Neural crest cell (in vitro differentiated cells): ENCODE data around the gene SEC16A. TPM values are rescaled to one million over a fixed set of nuclear protein-coding genes. Genes with fewer than 3 reads are reported as not detected.
"Not testable (repeated sequence)": the region's sequence is repeated elsewhere in the genome, so short reads cannot be mapped to it uniquely, and the experiment has no call there.

Source experiments
- DNase-seq: peaks from one replicate; pipeline ENCODE4 v3.0.0; 2021; ENCODE audit warnings: low read depth, mixed read lengths, low spot score
- H3K27ac Mint-ChIP-seq: one replicate; pipeline ENCODE4 v1.8.0; 2021; ENCODE audit warnings: mild to moderate bottlenecking, mixed read lengths; ENCODE audit not compliant: unreplicated experiment
- H3K27me3 Mint-ChIP-seq: 2 replicates; pipeline ENCODE4 v1.8.0; 2021; ENCODE audit warnings: low read depth, mild to moderate bottlenecking, mixed read lengths
- H3K36me3 Mint-ChIP-seq: 2 replicates; pipeline ENCODE4 v1.8.0; 2021; ENCODE audit warnings: low read depth, mild to moderate bottlenecking, mixed read lengths
- H3K4me1 Mint-ChIP-seq: 2 replicates; pipeline ENCODE4 v1.8.0; 2021; ENCODE audit warnings: mixed read lengths
- H3K4me3 Mint-ChIP-seq: one replicate; pipeline ENCODE4 v1.8.0; 2021; ENCODE audit warnings: mild to moderate bottlenecking, mixed read lengths
- H3K9me3 Mint-ChIP-seq: 2 replicates; pipeline ENCODE4 v1.8.0; 2021; ENCODE audit warnings: mixed read lengths
- total RNA-seq: library from RNA; stranded (reverse); gene quantifications from 2 replicates; pipeline ENCODE4 v1.2.1, GENCODE V29; 2021
- TF ChIP-seq, protein P1 (sequence below): fragments of 200-600 bp; sonication (generic); conservative IDR thresholded peaks from 2 replicates; pipeline ENCODE4 v1.5.0; 2021; ENCODE audit warnings: antibody characterized with exemption, mild to moderate bottlenecking

Gene SEC16A
- total RNA-seq, 1 donor from 2014 or later = 77.2 TPM

DNA sequence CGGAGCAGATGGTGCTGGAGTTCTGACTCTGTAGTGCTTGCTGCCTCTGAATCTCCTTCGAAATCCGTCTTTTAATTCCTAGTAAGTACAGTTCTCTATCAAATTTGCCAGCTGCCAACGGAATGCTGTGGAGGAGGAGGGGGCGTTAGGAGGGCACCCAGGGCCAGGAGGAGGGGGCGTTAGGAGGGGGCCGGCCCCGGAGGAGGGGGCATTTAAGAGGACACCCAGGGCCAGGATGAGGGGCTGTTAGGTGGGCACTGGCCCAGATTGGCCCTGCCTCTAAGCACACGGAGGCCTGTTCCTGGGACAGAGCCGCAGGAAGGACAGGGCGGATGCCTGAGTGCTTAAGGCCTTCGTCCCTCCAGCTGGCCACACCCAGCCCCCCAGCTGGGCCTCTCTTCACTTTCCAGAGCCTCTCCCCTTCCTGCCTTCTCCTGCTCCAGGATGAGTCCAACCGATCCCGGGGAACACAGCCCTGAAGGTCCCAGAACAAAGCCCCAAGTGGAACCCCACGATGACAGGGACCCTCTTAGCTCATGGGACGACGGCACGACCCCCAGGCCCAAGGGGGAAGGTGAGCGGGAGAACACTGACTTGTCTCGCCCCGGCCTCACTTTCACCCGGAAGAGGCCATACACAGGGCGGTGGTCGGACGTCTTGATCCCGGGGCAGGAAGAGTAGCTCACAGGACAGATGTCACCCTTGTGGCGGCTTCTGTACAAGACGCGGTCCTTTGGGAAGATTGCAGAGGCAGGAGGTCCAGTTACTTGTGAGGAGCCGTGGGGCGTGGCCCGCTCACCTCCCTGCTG is 53.0 kb downstream of the SEC16A start:
- no peaks in the 10 kb centered on the region for H3K9me3 Mint-ChIP-seq
- no peak for DNase-seq
- H3K4me3 Mint-ChIP-seq = peak overlapping the region; percentile 35
- TF ChIP-seq, protein P1, sequence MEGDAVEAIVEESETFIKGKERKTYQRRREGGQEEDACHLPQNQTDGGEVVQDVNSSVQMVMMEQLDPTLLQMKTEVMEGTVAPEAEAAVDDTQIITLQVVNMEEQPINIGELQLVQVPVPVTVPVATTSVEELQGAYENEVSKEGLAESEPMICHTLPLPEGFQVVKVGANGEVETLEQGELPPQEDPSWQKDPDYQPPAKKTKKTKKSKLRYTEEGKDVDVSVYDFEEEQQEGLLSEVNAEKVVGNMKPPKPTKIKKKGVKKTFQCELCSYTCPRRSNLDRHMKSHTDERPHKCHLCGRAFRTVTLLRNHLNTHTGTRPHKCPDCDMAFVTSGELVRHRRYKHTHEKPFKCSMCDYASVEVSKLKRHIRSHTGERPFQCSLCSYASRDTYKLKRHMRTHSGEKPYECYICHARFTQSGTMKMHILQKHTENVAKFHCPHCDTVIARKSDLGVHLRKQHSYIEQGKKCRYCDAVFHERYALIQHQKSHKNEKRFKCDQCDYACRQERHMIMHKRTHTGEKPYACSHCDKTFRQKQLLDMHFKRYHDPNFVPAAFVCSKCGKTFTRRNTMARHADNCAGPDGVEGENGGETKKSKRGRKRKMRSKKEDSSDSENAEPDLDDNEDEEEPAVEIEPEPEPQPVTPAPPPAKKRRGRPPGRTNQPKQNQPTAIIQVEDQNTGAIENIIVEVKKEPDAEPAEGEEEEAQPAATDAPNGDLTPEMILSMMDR = no peak
- peaks cover 3% of the 10 kb centered on the region for H3K36me3 Mint-ChIP-seq
- no peaks in the 10 kb centered on the region for H3K27me3 Mint-ChIP-seq
- no peaks in the 10 kb centered on the region for H3K4me1 Mint-ChIP-seq
- H3K27ac Mint-ChIP-seq = no peak overlapping the region

GRCh38 chr9:136429075-136429628 is 53.7 kb downstream of the SEC16A start:
- TF ChIP-seq, protein P1 = no peak
- H3K27ac Mint-ChIP-seq = no peak overlapping the region
- no peaks in the 10 kb centered on the region for H3K9me3 Mint-ChIP-seq
- H3K4me1 Mint-ChIP-seq = no peaks in the 10 kb centered on the region
- DNase-seq = no peak
- H3K36me3 Mint-ChIP-seq = peaks cover 3% of the 10 kb centered on the region
- H3K4me3 Mint-ChIP-seq = peak overlapping the region; percentile 31
- H3K27me3 Mint-ChIP-seq = no peaks in the 10 kb centered on the region

GRCh38 chr9:136426787-136427186 is 56.1 kb downstream of the SEC16A start:
- peaks cover 5% of the 10 kb centered on the region for H3K36me3 Mint-ChIP-seq
- H3K4me1 Mint-ChIP-seq = no peaks in the 10 kb centered on the region
- TF ChIP-seq, protein P1 = no peak
- DNase-seq = no peak
- peak overlapping the region; percentile 47 for H3K4me3 Mint-ChIP-seq
- no peaks in the 10 kb centered on the region for H3K27me3 Mint-ChIP-seq
- H3K9me3 Mint-ChIP-seq = no peaks in the 10 kb centered on the region
- no peak overlapping the region for H3K27ac Mint-ChIP-seq

- not testable (repeated sequence) for DNase-seq, H3K36me3 Mint-ChIP-seq, H3K4me1 Mint-ChIP-seq, H3K27me3 Mint-ChIP-seq, H3K9me3 Mint-ChIP-seq
- Mint-ChIP-seq H3K27ac (peak overlapping the region; percentile 35), H3K4me3 (peak overlapping the region; percentile 31)
Measured at GRCh38 chr9:136425367-136425766, 57.5 kb downstream of the SEC16A start.

GRCh38 chr9:136424750-136425362 is 58.0 kb downstream of the SEC16A start:
- Mint-ChIP-seq H3K4me1 (no peaks in the 10 kb centered on the region), H3K36me3 (peaks cover 5% of the 10 kb centered on the region), H3K4me3 (peak overlapping the region; percentile 31), H3K27ac (peak overlapping the region; percentile 35), H3K9me3 (no peaks in the 10 kb centered on the region), H3K27me3 (no peaks in the 10 kb centered on the region)
- TF ChIP-seq, protein P1 = no peak
- DNase-seq = no peak
